Aorta (tissue), 5 donors: Measurements from ENCODE around the gene FSTL5. TPM values are rescaled to one million over a fixed set of nuclear protein-coding genes. Genes with fewer than 3 reads are reported as not detected.

Experiments
- ATAC-seq: fragments of 200-7000 bp; cut with Tn5 transposase; one replicate; pipeline ENCODE4 v1.9.1; 2022; ENCODE audit warnings: moderate library complexity; ENCODE audit not compliant: low FRiP score
- DNase-seq, 2 donors: peaks; one replicate each; pipeline ENCODE4 v3.0.0-alpha.2; 2020
- H3K27ac ChIP-seq, 2 donors: one replicate each; pipeline ENCODE4 v1.5.1; 2013; ENCODE audit warnings: low read length in 2 of 2, mild to moderate bottlenecking in 2 of 2, moderate library complexity in 2 of 2, control low read depth in 1 of 2, inconsistent platforms in 1 of 2, low read depth in 1 of 2
- H3K27me3 ChIP-seq, 2 donors: one replicate each; pipeline ENCODE4 v1.6.1; 2013; ENCODE audit warnings: control low read depth in 1 of 2, low read length in 1 of 2, mild to moderate bottlenecking in 1 of 2, moderate library complexity in 1 of 2; ENCODE audit not compliant: insufficient read depth in 2 of 2, control insufficient read depth in 1 of 2
- H3K36me3 ChIP-seq, 2 donors: one replicate each; pipeline ENCODE4 v1.6.1; 2013; ENCODE audit warnings: control low read depth in 1 of 2, low read length in 1 of 2, mild to moderate bottlenecking in 1 of 2; ENCODE audit not compliant: insufficient read depth in 2 of 2, control insufficient read depth in 1 of 2
- H3K4me1 ChIP-seq, 2 donors: one replicate each; pipeline ENCODE4 v1.6.1; 2013; ENCODE audit warnings: low read length in 2 of 2, control low read depth in 1 of 2, mild to moderate bottlenecking in 1 of 2, moderate library complexity in 1 of 2; ENCODE audit not compliant: insufficient read depth in 2 of 2, control insufficient read depth in 1 of 2
- H3K4me3 ChIP-seq, 2 donors: one replicate each; pipeline ENCODE4 v1.5.1; 2013; ENCODE audit warnings: low read length in 2 of 2, control low read depth in 1 of 2, mild to moderate bottlenecking in 1 of 2
- H3K9me3 ChIP-seq: one replicate; pipeline ENCODE4 v1.6.1; 2013; ENCODE audit warnings: mild to moderate bottlenecking, low read length; ENCODE audit not compliant: control insufficient read depth
- WGBS, 2 donors: extraction: QIAGEN DNeasy Blood & Tissue Kit; methylation state at CpG; one replicate each; pipeline ENCODE4 v1.1.7; 2013; 5-methylcytosine and 5-hydroxymethylcytosine counted together
- intact Hi-C, 2 donors: fragments of 100-400 bp; cut with DNase I; formaldehyde crosslinking; loops; one replicate each; pipeline versions ENCODE4 v1.14.2 to v1.15.0; 2022
- polyA plus RNA-seq, 2 donors: library from polyadenylated mRNA; stranded (reverse); fragments of 200-250 nt; gene quantifications; one replicate each; pipeline ENCODE4 v1.2.3, GENCODE V29; 2013
- total RNA-seq, 2 donors: library from RNA; stranded (reverse); fragmentation: NEBNext Ultra II Directional; extraction: Animal tissue kit (Norgen Biotek cat#: 25700); gene quantifications; one replicate each; pipeline ENCODE4 v1.2.1, GENCODE V29; 2021
- donor health status: healthy with polysubstance abuse.
- donor health status: Bipolar disorder and iron deficiency.
- donor health status: DM: no; HTN: no; CAD: no.
- donor health status: DM: no; HTN: no; CAD: no.
- donor health status: DM: yes; HTN: yes; CAD: no.

FSTL5 gene
- total and polyA plus RNA-seq, 4 donors, result 0.45 TPM; not detected in 3

DNA sequence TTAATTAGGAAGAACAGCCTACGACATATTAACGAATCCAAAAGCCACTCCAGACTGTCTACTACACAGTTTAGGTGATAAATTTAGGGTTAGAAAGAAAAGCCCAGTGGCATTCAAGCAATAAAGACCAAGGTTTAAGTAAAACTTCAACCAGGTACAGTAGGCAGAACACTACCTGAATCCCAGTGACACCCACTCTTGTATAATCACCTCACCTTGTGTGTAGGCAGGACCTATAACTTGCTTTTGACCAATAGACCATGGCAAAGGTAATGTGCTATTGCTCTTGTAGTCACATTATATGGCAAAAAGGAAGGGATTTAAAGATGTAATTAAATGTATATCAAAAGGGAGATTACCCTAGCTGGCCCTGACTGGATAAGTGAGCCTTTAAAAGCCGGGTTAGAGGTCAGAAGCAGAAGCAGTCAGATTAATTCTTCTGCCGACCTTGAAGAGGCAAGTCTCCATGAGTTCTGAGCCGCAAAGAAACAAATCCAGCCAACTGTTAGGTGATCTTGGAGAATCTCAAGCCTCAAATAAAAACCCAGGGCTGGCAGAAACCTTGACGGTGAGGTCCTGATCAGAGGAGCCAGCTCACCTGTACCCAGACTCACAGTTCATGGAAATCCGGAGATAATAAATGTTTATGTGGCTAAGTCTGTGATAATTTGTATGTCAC, 8.8 kb downstream of the FSTL5 start:
- no peak overlapping the region for H3K27ac ChIP-seq
- no peaks in the 10 kb centered on the region for H3K36me3 ChIP-seq
- H3K27me3 ChIP-seq, result no peaks in the 10 kb centered on the region
- no peak overlapping the region for H3K4me3 ChIP-seq
- ATAC-seq, result no peak
- 69 to 78% methylated on average over 7 of the region's 7 CpGs for WGBS, 2 donors
- H3K9me3 ChIP-seq, result no peaks in the 10 kb centered on the region
- intact Hi-C loops, result no loop called here
- DNase-seq, result no peak
- H3K4me1 ChIP-seq, result no peaks in the 10 kb centered on the region

DNA sequence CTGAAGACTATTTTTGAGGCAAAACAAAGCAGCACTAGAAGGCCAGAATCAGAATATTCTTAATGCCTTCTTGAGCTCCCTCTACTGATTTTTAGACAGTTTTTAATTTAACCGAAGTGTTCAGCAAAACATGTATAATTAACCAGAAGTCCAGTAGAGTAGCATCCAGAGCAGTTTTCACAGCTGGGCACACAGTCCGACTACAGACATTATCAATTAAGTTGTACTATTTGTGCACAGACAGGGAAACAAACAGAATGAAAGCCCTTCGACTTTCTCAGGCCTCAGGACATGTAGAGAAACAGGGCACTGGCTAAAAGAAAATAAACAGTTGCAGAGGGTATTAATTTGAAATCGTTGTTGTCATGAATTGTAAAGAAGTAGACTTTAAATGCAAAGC, 11.9 kb downstream of the FSTL5 start:
- Histone ChIP-seq H3K27ac (no peak overlapping the region), H3K4me3 (no peak overlapping the region), H3K4me1 (no peaks in the 10 kb centered on the region), H3K36me3 (no peaks in the 10 kb centered on the region), H3K27me3 (no peaks in the 10 kb centered on the region), H3K9me3 (no peaks in the 10 kb centered on the region)
- intact Hi-C loops, result no loop called here
- WGBS, 2 donors, result 19 to 20% methylated on average over 4 of the region's 4 CpGs
- no peak for ATAC-seq
- no peak for DNase-seq

GRCh38 chr4:162151386-162151785, 12.4 kb downstream of the FSTL5 start:
- H3K4me1 ChIP-seq, result no peaks in the 10 kb centered on the region
- no peak for ATAC-seq

GRCh38 chr4:162149644-162150043, 14.2 kb downstream of the FSTL5 start:
- Histone ChIP-seq H3K4me1 (no peaks in the 10 kb centered on the region), H3K36me3 (no peaks in the 10 kb centered on the region), H3K4me3 (no peak overlapping the region), H3K9me3 (no peaks in the 10 kb centered on the region), H3K27ac (no peak overlapping the region), H3K27me3 (no peaks in the 10 kb centered on the region)
- WGBS, 2 donors, result 16 to 21% methylated on average over 2 of the region's 2 CpGs
- DNase-seq (no peak), ATAC-seq (no peak)
- intact Hi-C loops, result no loop called here

More at GRCh38 chr4:162151386-162151785, 12.4 kb downstream of the FSTL5 start:
- intact Hi-C loops, result no loop called here
- Histone ChIP-seq H3K9me3 (no peaks in the 10 kb centered on the region), H3K27me3 (no peaks in the 10 kb centered on the region), H3K27ac (no peak overlapping the region), H3K36me3 (no peaks in the 10 kb centered on the region), H3K4me3 (no peak overlapping the region)
- no peak for DNase-seq

DNA sequence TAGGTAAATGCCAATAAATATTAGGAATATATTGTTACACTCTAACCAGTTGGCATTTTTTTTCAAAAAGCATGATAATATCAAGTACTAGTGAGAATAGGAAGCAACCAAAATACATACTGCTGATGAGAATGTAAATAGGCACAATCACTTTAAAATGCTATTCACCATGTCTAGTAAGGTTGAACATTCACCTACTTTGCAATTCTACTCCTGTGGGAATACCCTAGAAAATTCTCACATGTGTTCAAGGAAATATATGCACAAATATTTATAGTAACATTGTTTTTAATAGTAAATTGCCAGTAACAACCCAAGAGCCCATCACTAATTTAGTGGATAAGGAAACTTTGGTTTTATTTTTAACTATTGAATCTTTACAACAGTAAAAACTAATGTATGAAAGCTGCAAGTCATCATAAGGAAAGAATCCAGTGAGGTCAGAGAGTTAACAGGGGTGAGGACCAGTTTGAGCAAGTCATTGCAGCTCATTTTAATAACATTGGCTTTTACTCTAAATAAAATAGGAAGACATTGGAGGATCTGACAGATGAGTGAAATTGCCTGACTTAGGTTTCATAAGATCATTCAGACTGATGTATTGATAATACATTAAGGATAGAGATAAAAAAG, 23.6 kb downstream of the FSTL5 start:
- H3K27ac ChIP-seq, result no peak overlapping the region
- DNase-seq, result no peak
- no peaks in the 10 kb centered on the region for H3K27me3 ChIP-seq
- intact Hi-C loops, result no loop called here
- ATAC-seq, result no peak
- H3K9me3 ChIP-seq, result no peaks in the 10 kb centered on the region
- no peaks in the 10 kb centered on the region for H3K36me3 ChIP-seq
- no peak overlapping the region for H3K4me3 ChIP-seq
- no peaks in the 10 kb centered on the region for H3K4me1 ChIP-seq

GRCh38 chr4:162139412-162139811, 24.4 kb downstream of the FSTL5 start:
- Histone ChIP-seq H3K36me3 (no peaks in the 10 kb centered on the region), H3K4me1 (no peaks in the 10 kb centered on the region), H3K9me3 (no peaks in the 10 kb centered on the region), H3K27ac (no peak overlapping the region), H3K27me3 (no peaks in the 10 kb centered on the region), H3K4me3 (no peak overlapping the region)
- 64 to 67% methylated on average over 2 of the region's 2 CpGs for WGBS, 2 donors
- DNase-seq (no peak), ATAC-seq (no peak)
- intact Hi-C loops, result no loop called here

GRCh38 chr4:162131256-162131655, 32.5 kb downstream of the FSTL5 start:
- DNase-seq (no peak), ATAC-seq (no peak)
- no peaks in the 10 kb centered on the region for H3K36me3 ChIP-seq
- no peaks in the 10 kb centered on the region for H3K4me1 ChIP-seq
- WGBS, 2 donors, result 43 to 49% methylated on average over 2 of the region's 2 CpGs
- H3K27ac ChIP-seq, result no peak overlapping the region
- H3K27me3 ChIP-seq, result no peaks in the 10 kb centered on the region
- H3K9me3 ChIP-seq, result no peaks in the 10 kb centered on the region
- H3K4me3 ChIP-seq, result no peak overlapping the region
- intact Hi-C loops, result no loop called here

DNA sequence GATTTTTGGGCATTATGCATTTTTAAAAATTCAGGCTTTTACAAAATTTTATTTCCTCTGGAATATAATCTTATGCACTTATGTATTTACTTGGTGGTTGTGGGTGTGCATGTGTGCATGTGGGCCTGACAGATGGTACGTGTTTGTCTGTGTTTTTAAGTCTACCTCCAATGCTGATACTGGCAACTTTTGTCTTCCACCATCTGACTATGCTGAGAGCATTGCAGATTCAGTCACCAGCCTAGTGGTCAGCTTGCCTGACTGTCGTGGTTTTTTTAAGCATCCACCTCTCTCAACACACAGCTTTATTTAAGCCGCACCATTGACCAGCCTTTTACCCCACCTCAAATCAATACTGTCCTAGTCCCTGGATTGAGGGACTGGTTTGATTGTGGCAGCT, 37.1 kb downstream of the FSTL5 start:
- no peak overlapping the region for H3K27ac ChIP-seq
- no peaks in the 10 kb centered on the region for H3K4me1 ChIP-seq
- H3K4me3 ChIP-seq, result no peak overlapping the region
- H3K27me3 ChIP-seq, result no peaks in the 10 kb centered on the region
- H3K9me3 ChIP-seq, result no peaks in the 10 kb centered on the region
- DNase-seq (no peak), ATAC-seq (no peak)
- no peaks in the 10 kb centered on the region for H3K36me3 ChIP-seq
- 53 to 58% methylated on average over 3 of the region's 3 CpGs for WGBS, 2 donors
- intact Hi-C loops, result no loop called here

- Histone ChIP-seq H3K4me3 (no peak overlapping the region), H3K36me3 (no peaks in the 10 kb centered on the region), H3K27ac (no peak overlapping the region), H3K9me3 (no peaks in the 10 kb centered on the region), H3K27me3 (no peaks in the 10 kb centered on the region), H3K4me1 (no peaks in the 10 kb centered on the region)
- intact Hi-C loops, result no loop called here
- DNase-seq (no peak), ATAC-seq (no peak)
- WGBS, 2 donors, result 57 to 71% methylated on average over 2 of the region's 2 CpGs
Measured at GRCh38 chr4:162117051-162117450, 46.7 kb downstream of the FSTL5 start.
